ENCODE results near the gene NRIP1.

- TF ChIP-seq EZH2phosphoT487 (IDR thresholded peaks at IDR 0.05; ENCODE audit: insufficient read depth, low read depth) (no peak), EZH2 (IDR thresholded peaks at IDR 0.05; ENCODE audit: insufficient read depth, poor library complexity, severe bottlenecking) (no peak)
These were observed 50.6 kb downstream of the NRIP1 start for GRCh38 chr21:15014221-15014620.

Data from GM23248 (cell line).